HEK293 (cell line): ENCODE measurements around the gene PAMR1.

Experiments used
- ZNF175 ChIP-seq: fragments of 450-650 bp; formaldehyde crosslinking; IDR thresholded peaks from 2 replicates; pipeline ENCODE4 v1.5.1; 2016; ENCODE audit warnings: missing biosample characterization, missing genetic modification characterization
- TF ChIP-seq, protein P1 (sequence below): fragments of 450-650 bp; formaldehyde crosslinking; IDR thresholded peaks from 2 replicates; pipeline ENCODE4 v1.5.1; 2016; ENCODE audit warnings: missing biosample characterization, missing genetic modification characterization

DNA sequence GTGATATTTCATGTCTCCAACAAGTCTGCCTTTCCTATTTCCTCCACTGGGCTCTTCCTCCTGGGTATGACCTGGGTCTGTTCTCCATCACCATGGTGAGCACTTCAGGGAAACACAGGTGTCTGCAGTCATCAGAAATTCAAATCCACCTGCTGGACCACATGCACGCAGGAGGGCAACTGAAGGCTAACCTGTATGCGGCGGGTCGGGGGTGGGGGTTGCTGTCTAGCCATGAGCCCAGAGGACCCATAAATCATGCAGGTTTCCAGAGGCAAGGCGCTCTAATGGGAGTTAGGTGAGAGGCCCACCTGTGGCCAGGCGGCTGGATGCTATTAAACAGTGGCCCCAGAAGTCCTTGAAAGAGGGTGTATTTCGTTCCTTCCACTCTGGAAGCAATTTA, 11.1 kb upstream of the PAMR1 start:
- no peak for TF ChIP-seq ZNF175 (tag by site-specific recombination)
- TF ChIP-seq, protein P1, sequence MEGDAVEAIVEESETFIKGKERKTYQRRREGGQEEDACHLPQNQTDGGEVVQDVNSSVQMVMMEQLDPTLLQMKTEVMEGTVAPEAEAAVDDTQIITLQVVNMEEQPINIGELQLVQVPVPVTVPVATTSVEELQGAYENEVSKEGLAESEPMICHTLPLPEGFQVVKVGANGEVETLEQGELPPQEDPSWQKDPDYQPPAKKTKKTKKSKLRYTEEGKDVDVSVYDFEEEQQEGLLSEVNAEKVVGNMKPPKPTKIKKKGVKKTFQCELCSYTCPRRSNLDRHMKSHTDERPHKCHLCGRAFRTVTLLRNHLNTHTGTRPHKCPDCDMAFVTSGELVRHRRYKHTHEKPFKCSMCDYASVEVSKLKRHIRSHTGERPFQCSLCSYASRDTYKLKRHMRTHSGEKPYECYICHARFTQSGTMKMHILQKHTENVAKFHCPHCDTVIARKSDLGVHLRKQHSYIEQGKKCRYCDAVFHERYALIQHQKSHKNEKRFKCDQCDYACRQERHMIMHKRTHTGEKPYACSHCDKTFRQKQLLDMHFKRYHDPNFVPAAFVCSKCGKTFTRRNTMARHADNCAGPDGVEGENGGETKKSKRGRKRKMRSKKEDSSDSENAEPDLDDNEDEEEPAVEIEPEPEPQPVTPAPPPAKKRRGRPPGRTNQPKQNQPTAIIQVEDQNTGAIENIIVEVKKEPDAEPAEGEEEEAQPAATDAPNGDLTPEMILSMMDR, result no peak
